Medulla oblongata (tissue), 1 donor: ENCODE measurements around the gene DUSP15.
"Not testable (repeated sequence)": the region's sequence is repeated elsewhere in the genome, so short reads cannot be mapped to it uniquely, and the experiment has no call there.

Experiments
- DNase-seq: peaks from one replicate; pipeline ENCODE4 v3.0.0-alpha.2; 2015; ENCODE audit errors: extremely low spot score

DUSP15 gene

GRCh38 chr20:31839782-31840487 is 30.4 kb downstream of the DUSP15 start:
- no peak for DNase-seq

GRCh38 chr20:31838646-31839292 is 31.6 kb downstream of the DUSP15 start:
- no peak for DNase-seq

- no peak for DNase-seq
Measured at GRCh38 chr20:31837896-31838397, 32.4 kb downstream of the DUSP15 start.

GRCh38 chr20:31836853-31837608 is 33.3 kb downstream of the DUSP15 start:
- DNase-seq = no peak

- peak; percentile 79 for DNase-seq
Measured at GRCh38 chr20:31835977-31836852, 34.1 kb downstream of the DUSP15 start.

- DNase-seq = no peak
Measured at GRCh38 chr20:31835554-31835953, 34.8 kb downstream of the DUSP15 start.

- no peak for DNase-seq
Measured at GRCh38 chr20:31833931-31834521, 36.3 kb downstream of the DUSP15 start.

GRCh38 chr20:31833130-31833930 is 37.0 kb downstream of the DUSP15 start:
- DNase-seq = peak; percentile 28

- no peak for DNase-seq
Measured at GRCh38 chr20:31831771-31832306, 38.5 kb downstream of the DUSP15 start.

- DNase-seq = no peak
Measured at GRCh38 chr20:31831211-31831610, 39.1 kb downstream of the DUSP15 start.

- DNase-seq = no peak
Measured at GRCh38 chr20:31830406-31830981, 39.8 kb downstream of the DUSP15 start.

GRCh38 chr20:31829731-31830130 is 40.6 kb downstream of the DUSP15 start:
- DNase-seq = no peak

GRCh38 chr20:31828016-31828415 is 42.3 kb downstream of the DUSP15 start:
- DNase-seq = not testable (repeated sequence)

- DNase-seq = no peak
Measured at GRCh38 chr20:31827059-31827458, 43.3 kb downstream of the DUSP15 start.

- DNase-seq = no peak
Measured at GRCh38 chr20:31826074-31826473, 44.3 kb downstream of the DUSP15 start.

GRCh38 chr20:31824554-31825313 is 45.6 kb downstream of the DUSP15 start:
- DNase-seq = no peak

- no peak for DNase-seq
Measured at GRCh38 chr20:31824125-31824485, 46.2 kb downstream of the DUSP15 start.

- no peak for DNase-seq
Measured at GRCh38 chr20:31823360-31824124, 46.8 kb downstream of the DUSP15 start.
